ENCODE measurements around the gene WWP2.

DNA sequence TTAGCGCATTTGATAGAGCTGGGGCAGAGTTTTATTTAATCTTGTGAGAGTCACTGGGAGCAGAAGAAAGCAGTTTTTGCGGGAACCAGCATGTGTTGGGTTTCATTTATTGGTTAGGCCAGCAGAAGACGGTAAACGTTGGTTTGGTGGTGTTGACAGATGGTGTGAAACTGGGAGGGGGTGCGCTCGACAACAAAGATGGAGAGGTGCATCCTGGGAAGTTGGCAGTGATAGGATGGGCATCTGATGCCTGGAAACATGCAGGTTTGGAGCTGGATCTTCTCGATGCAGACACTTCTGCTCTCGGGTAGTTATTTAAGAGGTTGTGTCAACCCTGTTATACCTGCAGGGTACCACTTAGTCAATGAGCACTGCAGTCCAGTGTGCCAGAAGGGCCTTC, 164.1 kb downstream of the WWP2 start:
- TF ChIP-seq POLR2AphosphoS5 (IDR thresholded peaks at IDR 0.05; ENCODE audit: low read depth, low read length) (no peak), TAF1 (IDR thresholded peaks at IDR 0.05; ENCODE audit: borderline replicate concordance, insufficient read depth, low read length) (no peak)
- TF ChIP-seq, protein P1, sequence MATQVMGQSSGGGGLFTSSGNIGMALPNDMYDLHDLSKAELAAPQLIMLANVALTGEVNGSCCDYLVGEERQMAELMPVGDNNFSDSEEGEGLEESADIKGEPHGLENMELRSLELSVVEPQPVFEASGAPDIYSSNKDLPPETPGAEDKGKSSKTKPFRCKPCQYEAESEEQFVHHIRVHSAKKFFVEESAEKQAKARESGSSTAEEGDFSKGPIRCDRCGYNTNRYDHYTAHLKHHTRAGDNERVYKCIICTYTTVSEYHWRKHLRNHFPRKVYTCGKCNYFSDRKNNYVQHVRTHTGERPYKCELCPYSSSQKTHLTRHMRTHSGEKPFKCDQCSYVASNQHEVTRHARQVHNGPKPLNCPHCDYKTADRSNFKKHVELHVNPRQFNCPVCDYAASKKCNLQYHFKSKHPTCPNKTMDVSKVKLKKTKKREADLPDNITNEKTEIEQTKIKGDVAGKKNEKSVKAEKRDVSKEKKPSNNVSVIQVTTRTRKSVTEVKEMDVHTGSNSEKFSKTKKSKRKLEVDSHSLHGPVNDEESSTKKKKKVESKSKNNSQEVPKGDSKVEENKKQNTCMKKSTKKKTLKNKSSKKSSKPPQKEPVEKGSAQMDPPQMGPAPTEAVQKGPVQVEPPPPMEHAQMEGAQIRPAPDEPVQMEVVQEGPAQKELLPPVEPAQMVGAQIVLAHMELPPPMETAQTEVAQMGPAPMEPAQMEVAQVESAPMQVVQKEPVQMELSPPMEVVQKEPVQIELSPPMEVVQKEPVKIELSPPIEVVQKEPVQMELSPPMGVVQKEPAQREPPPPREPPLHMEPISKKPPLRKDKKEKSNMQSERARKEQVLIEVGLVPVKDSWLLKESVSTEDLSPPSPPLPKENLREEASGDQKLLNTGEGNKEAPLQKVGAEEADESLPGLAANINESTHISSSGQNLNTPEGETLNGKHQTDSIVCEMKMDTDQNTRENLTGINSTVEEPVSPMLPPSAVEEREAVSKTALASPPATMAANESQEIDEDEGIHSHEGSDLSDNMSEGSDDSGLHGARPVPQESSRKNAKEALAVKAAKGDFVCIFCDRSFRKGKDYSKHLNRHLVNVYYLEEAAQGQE (IDR thresholded peaks at IDR 0.05; ENCODE audit: insufficient read depth in 1 of 2, low read depth in 2 of 2, low read length in 2 of 2) = no peak

All from PFSK-1 (cell line).